Measurements from ENCODE around the gene TREX2.

- TF ChIP-seq, protein P1, sequence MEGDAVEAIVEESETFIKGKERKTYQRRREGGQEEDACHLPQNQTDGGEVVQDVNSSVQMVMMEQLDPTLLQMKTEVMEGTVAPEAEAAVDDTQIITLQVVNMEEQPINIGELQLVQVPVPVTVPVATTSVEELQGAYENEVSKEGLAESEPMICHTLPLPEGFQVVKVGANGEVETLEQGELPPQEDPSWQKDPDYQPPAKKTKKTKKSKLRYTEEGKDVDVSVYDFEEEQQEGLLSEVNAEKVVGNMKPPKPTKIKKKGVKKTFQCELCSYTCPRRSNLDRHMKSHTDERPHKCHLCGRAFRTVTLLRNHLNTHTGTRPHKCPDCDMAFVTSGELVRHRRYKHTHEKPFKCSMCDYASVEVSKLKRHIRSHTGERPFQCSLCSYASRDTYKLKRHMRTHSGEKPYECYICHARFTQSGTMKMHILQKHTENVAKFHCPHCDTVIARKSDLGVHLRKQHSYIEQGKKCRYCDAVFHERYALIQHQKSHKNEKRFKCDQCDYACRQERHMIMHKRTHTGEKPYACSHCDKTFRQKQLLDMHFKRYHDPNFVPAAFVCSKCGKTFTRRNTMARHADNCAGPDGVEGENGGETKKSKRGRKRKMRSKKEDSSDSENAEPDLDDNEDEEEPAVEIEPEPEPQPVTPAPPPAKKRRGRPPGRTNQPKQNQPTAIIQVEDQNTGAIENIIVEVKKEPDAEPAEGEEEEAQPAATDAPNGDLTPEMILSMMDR (IDR thresholded peaks at IDR 0.05), result no peak
- no peak for TF ChIP-seq POLR2A (IDR thresholded peaks at IDR 0.05)
Measured at GRCh38 chrX:153407736-153408135, 38.1 kb downstream of the TREX2 start.
